HCT116 (cell line): ENCODE results near the gene NELL1. TPM values are rescaled to one million over a fixed set of nuclear protein-coding genes. Genes with fewer than 3 reads are reported as not detected.

ENCODE experiments used
- ATAC-seq: fragments of 200-7000 bp; cut with Tn5 transposase; 2 replicates; pipeline ENCODE4 v1.9.1; 2020; ENCODE audit warnings: mild to moderate bottlenecking, moderate library complexity
- BruUV-seq: library from RNA; stranded (reverse); fragments of 400-500 nt; replicated peaks from 2 replicates; lab custom pipeline; 2021; lab: Mats Ljungman, UMichigan
- CTCF ChIA-PET: fragments of 300-600 bp; sonication (Branson Sonifier 250); formaldehyde crosslinking; loops from one replicate; lab custom pipeline; 2021; ENCODE audit warnings: antibody characterized with exemption; lab: Charles Lee
- POLR2A ChIA-PET: fragments of 300-600, 350-600 bp; sonication (Branson Sonifier 250); formaldehyde crosslinking; loops from one replicate; lab custom pipeline; 2021; ENCODE audit warnings: antibody characterized with exemption; lab: Charles Lee
- RAD21 ChIA-PET, 2 experiments: fragments of 300-600 bp; sonication (Branson Sonifier 250); formaldehyde crosslinking; loops; one replicate each; lab custom pipeline; 2023; ENCODE audit warnings: low total read pairs in 2 of 2; ENCODE audit not compliant: uncharacterized antibody in 2 of 2, unreplicated experiment in 2 of 2, low non-redundant PET in 1 of 2; lab: Charles Lee
- DNase-seq: peaks from one replicate; pipeline ENCODE4 v3.0.0-alpha.2; 2010; ENCODE audit warnings: low read depth, low spot score
- H2AFZ ChIP-seq: fragments of 200-600 bp; shearing (Covaris generic), sonication (generic); 2 replicates; pipeline ENCODE4 v1.6.1; 2017; ENCODE audit warnings: low read depth, mixed run types, mixed read lengths, antibody characterized with exemption, low read length; ENCODE audit not compliant: poor library complexity, severe bottlenecking
- H3K27ac ChIP-seq: 2 replicates; pipeline ENCODE4 v1.5.1; 2012; ENCODE audit warnings: low read depth, low read length
- H3K27me3 ChIP-seq: fragments of 200-600 bp; sonication (generic); 2 replicates; pipeline ENCODE4 v1.6.1; 2016; ENCODE audit warnings: mixed run types, low read length, mixed read lengths; ENCODE audit not compliant: insufficient read depth
- H3K36me3 ChIP-seq, 2 experiments: fragments of 200-500 bp in 1 of 2; fragments of 200-600 bp in 1 of 2; sonication (Bioruptor generic) in 1 of 2; sonication (generic) in 1 of 2; 2 replicates each; pipeline versions ENCODE4 v1.5.1 to v1.6.1; 2014 to 2016; ENCODE audit warnings: low read length in 2 of 2, inconsistent platforms in 1 of 2, mixed read lengths in 1 of 2, mixed run types in 1 of 2; ENCODE audit not compliant: insufficient read depth in 2 of 2, control insufficient read depth in 1 of 2
- H3K4me1 ChIP-seq, 2 experiments: fragments of 200-600 bp in 1 of 2; sonication (generic) in 1 of 2; 2 replicates each; pipeline versions ENCODE4 v1.5.1 to v1.6.1; 2012 to 2017; ENCODE audit warnings: low read length in 2 of 2, inconsistent platforms in 1 of 2, mild to moderate bottlenecking in 1 of 2, mixed read lengths in 1 of 2, mixed run types in 1 of 2, moderate library complexity in 1 of 2; ENCODE audit not compliant: insufficient read depth in 2 of 2, control insufficient read depth in 1 of 2
- H3K4me2 ChIP-seq: fragments of 200-600 bp; sonication (generic); 2 replicates; pipeline ENCODE4 v1.6.1; 2017; ENCODE audit warnings: mixed run types, low read length, mixed read lengths
- H3K4me3 ChIP-seq, 2 experiments: fragments of 200-600 bp in 1 of 2; sonication (generic) in 1 of 2; replicated peaks in 1 of 2; 2 replicates each; pipeline ENCODE4 v1.5.1; 2011 to 2016; ENCODE audit warnings: low read length in 2 of 2, control low read depth in 1 of 2, low read depth in 1 of 2, mild to moderate bottlenecking in 1 of 2, mixed read lengths in 1 of 2, mixed run types in 1 of 2
- H3K79me2 ChIP-seq: fragments of 200-600 bp; sonication (generic); 2 replicates; pipeline ENCODE4 v1.6.1; 2017; ENCODE audit warnings: mild to moderate bottlenecking, mixed run types, low read length, moderate library complexity, mixed read lengths; ENCODE audit not compliant: insufficient read depth
- H3K9ac ChIP-seq: fragments of 200-600 bp; sonication (generic); 2 replicates; pipeline ENCODE4 v1.6.1; 2016; ENCODE audit warnings: low read length, mixed read lengths
- H3K9me2 ChIP-seq: fragments of 200-600 bp; sonication (generic), shearing (Covaris generic); 2 replicates; pipeline ENCODE4 v1.6.1; 2017; ENCODE audit warnings: mixed run types, mild to moderate bottlenecking, moderate library complexity; ENCODE audit not compliant: insufficient read depth
- H3K9me3 ChIP-seq, 2 experiments: fragments of 200-500 bp in 1 of 2; fragments of 200-600 bp in 1 of 2; sonication (Bioruptor generic) in 1 of 2; sonication (generic) in 1 of 2; 2 replicates each; pipeline ENCODE4 v1.6.1; 2014 to 2017; ENCODE audit warnings: low read length in 2 of 2, mixed read lengths in 2 of 2, inconsistent platforms in 1 of 2, low read depth in 1 of 2, mild to moderate bottlenecking in 1 of 2, mixed run types in 1 of 2, moderate library complexity in 1 of 2; ENCODE audit not compliant: control insufficient read depth in 1 of 2, insufficient read depth in 1 of 2
- H4K20me1 ChIP-seq: fragments of 200-600 bp; sonication (generic), shearing (Covaris generic); 2 replicates; pipeline ENCODE4 v1.6.1; 2017; ENCODE audit warnings: mixed run types, mild to moderate bottlenecking, moderate library complexity; ENCODE audit not compliant: insufficient read depth
- CTCF ChIP-seq, 3 experiments: fragments of 200-600 bp in 1 of 3; sonication (generic) in 1 of 3; IDR thresholded peaks in 2 of 3; conservative IDR thresholded peaks in 1 of 3; 2 replicates each; pipeline ENCODE4 v1.5.1; 2012 to 2017; ENCODE audit warnings: low read depth in 2 of 3, low read length in 2 of 3, antibody characterized with exemption in 1 of 3, borderline replicate concordance in 1 of 3, control low read depth in 1 of 3, mild to moderate bottlenecking in 1 of 3, mixed read lengths in 1 of 3, mixed run types in 1 of 3, moderate library complexity in 1 of 3; ENCODE audit not compliant: insufficient read depth in 1 of 3
- ELF1 ChIP-seq: IDR thresholded peaks from 2 replicates; pipeline ENCODE4 v1.6.1; 2012; ENCODE audit warnings: low read depth, borderline replicate concordance
- JUND ChIP-seq: IDR thresholded peaks from 2 replicates; pipeline ENCODE4 v1.6.1; 2012
- POLR2AphosphoS5 ChIP-seq: IDR thresholded peaks from 2 replicates; pipeline ENCODE4 v1.6.1; 2011; ENCODE audit warnings: mild to moderate bottlenecking, low read depth, low read length, moderate library complexity
- RAD21 ChIP-seq: IDR thresholded peaks from 2 replicates; pipeline ENCODE4 v1.6.1; 2012; ENCODE audit warnings: low read depth, mild to moderate bottlenecking
- REST ChIP-seq: IDR thresholded peaks from 2 replicates; pipeline ENCODE4 v1.6.1; 2012; ENCODE audit warnings: low read depth
- SIN3A ChIP-seq: IDR thresholded peaks from 2 replicates; pipeline ENCODE4 v1.6.1; 2012; ENCODE audit warnings: low read depth
- SP1 ChIP-seq: IDR thresholded peaks from 2 replicates; pipeline ENCODE4 v1.6.1; 2012; ENCODE audit warnings: low read depth
- TCF7L2 ChIP-seq: IDR thresholded peaks from 2 replicates; pipeline ENCODE4 v1.7.0; 2011; ENCODE audit warnings: borderline replicate concordance, inconsistent platforms; ENCODE audit not compliant: insufficient read depth, insufficient read length; ENCODE audit errors: extremely low read depth
- YY1 ChIP-seq: IDR thresholded peaks from 2 replicates; pipeline ENCODE4 v1.6.1; 2011; ENCODE audit warnings: low read length, low read depth, moderate library complexity, mild to moderate bottlenecking; ENCODE audit not compliant: insufficient replicate concordance; ENCODE audit errors: extremely low read depth
- ZBTB33 ChIP-seq: IDR thresholded peaks from 2 replicates; pipeline ENCODE4 v1.6.1; 2011; ENCODE audit warnings: mild to moderate bottlenecking, low read length, moderate library complexity; ENCODE audit not compliant: insufficient replicate concordance; ENCODE audit errors: extremely low read depth
- ZFX ChIP-seq: fragments of 450-650 bp; IDR thresholded peaks from 2 replicates; pipeline ENCODE4 v1.6.1; 2017
- ZNF274 ChIP-seq: fragments of 200-500 bp; sonication (Bioruptor generic); IDR thresholded peaks from 2 replicates; pipeline ENCODE4 v1.6.1; 2014; ENCODE audit warnings: mild to moderate bottlenecking, low read depth, low read length, inconsistent platforms
- intact Hi-C: fragments of 100-400 bp; cut with micrococcal nuclease; formaldehyde crosslinking; loops from 2 replicates; pipeline ENCODE4 v1.10.0; 2022
- total RNA-seq: library from RNA; stranded (reverse); gene quantifications from one replicate; pipeline ENCODE4 v1.2.1, GENCODE V29; 2021; ENCODE audit not compliant: unreplicated experiment

The NELL1 gene
- total RNA-seq, 1 experiment from 2014 or later, result not detected

GRCh38 chr11:21066030-21066429 lies 396.6 kb downstream of the NELL1 start:
- ChIA-PET CTCF (no interaction called here), RAD21 (no interaction called here), POLR2A (no interaction called here)
- Histone ChIP-seq H3K9me3 (peaks cover 9 to 23% of the 10 kb centered on the region in 2 experiments; a peak in 2 of 4 replicates), H3K9me2 (no peaks in the 10 kb centered on the region), H3K79me2 (no peaks in the 10 kb centered on the region), H3K4me1 (no peaks in the 10 kb centered on the region), H3K9ac (no peak overlapping the region), H3K4me3 (no peak overlapping the region), H3K27ac (no peak overlapping the region), H2AFZ (no peak overlapping the region), H3K36me3 (no peaks in the 10 kb centered on the region), H3K4me2 (no peak overlapping the region), H3K27me3 (no peaks in the 10 kb centered on the region), H4K20me1 (no peaks in the 10 kb centered on the region)
- TF ChIP-seq SIN3A, result no peak
- DNase-seq (no peak), ATAC-seq (no peak)
- intact Hi-C loops, result no loop called here
- no TSS peak for BruUV-seq

- H3K4me3 ChIP-seq, result no peak overlapping the region
- RAD21 ChIA-PET, result no interaction called here
- H3K4me1 ChIP-seq, result no peaks in the 10 kb centered on the region
- no peaks in the 10 kb centered on the region for H3K9me2 ChIP-seq
- DNase-seq, result no peak
- intact Hi-C loops, result no loop called here
- no TSS peak for BruUV-seq
- no peaks in the 10 kb centered on the region for H3K36me3 ChIP-seq
- no peak for ATAC-seq
- H3K9ac ChIP-seq, result no peak overlapping the region
- H3K4me2 ChIP-seq, result no peak overlapping the region
- H4K20me1 ChIP-seq, result no peaks in the 10 kb centered on the region
- H2AFZ ChIP-seq, result no peak overlapping the region
- no peaks in the 10 kb centered on the region for H3K79me2 ChIP-seq
- H3K27ac ChIP-seq, result no peak overlapping the region
- no peaks in the 10 kb centered on the region for H3K27me3 ChIP-seq
- H3K9me3 ChIP-seq, result peaks cover 4 to 31% of the 10 kb centered on the region in 2 experiments; a peak in 2 of 4 replicates
- POLR2A ChIA-PET, result no interaction called here
- CTCF ChIA-PET, result no interaction called here
- TF ChIP-seq YY1 (no peak), JUND (no peak), SP1 (no peak), REST (no peak), ZBTB33 (no peak), POLR2AphosphoS5 (no peak), ELF1 (no peak), RAD21 (no peak), ZNF274 (no peak), ZFX (no peak), CTCF (IDR thresholded peaks at IDR 0.05 in 2 of 3, conservative IDR thresholded peaks at IDR 0.05 in 1 of 3; ENCODE audit: borderline replicate concordance in 1 of 3, insufficient read depth in 1 of 3, low read depth in 2 of 3, low read length in 2 of 3) (no peak), TCF7L2 (no peak)
Observed at GRCh38 chr11:21068886-21069285, 399.5 kb downstream of the NELL1 start.
